ENCODE measurements around the gene IGSF21. TPM values are rescaled to one million over a fixed set of nuclear protein-coding genes. Genes with fewer than 3 reads are reported as not detected.

The IGSF21 gene
- total and polyA plus RNA-seq, 2 donors (not counting 3 experiments of a cell fraction or from before 2014, with no cell fraction given), result not detected

- CTCF ChIA-PET, result no interaction called here
- no peaks in the 10 kb centered on the region for H3K9me3 ChIP-seq (replicated peaks; ENCODE audit: control insufficient read depth, insufficient read depth, low read length)
- H3K27me3 ChIP-seq (ENCODE audit: control insufficient read depth in 2 of 2, insufficient read depth in 2 of 2, low read length in 2 of 2), result no peaks in the 10 kb centered on the region
- no TSS peak for BruUV-seq (replicated peaks)
- TF ChIP-seq JUN (IDR thresholded peaks at IDR 0.05; ENCODE audit: borderline replicate concordance, insufficient read depth, insufficient read length, low read depth) (no peak), EZH2 (IDR thresholded peaks at IDR 0.05; ENCODE audit: borderline replicate concordance, low read depth, low read length, severe bottlenecking) (no peak), POLR2AphosphoS5 (IDR thresholded peaks at IDR 0.05; ENCODE audit: insufficient read depth, low read depth, low read length) (no peak), GATA2 (IDR thresholded peaks at IDR 0.05; ENCODE audit: insufficient read depth, insufficient read length, low read depth, low read length) (no peak), MYC (IDR thresholded peaks at IDR 0.05; ENCODE audit: low read depth, low read length) (no peak)
- H3K9ac ChIP-seq (replicated peaks; ENCODE audit: extremely low read depth, insufficient read depth, low read length), result no peak overlapping the region
- H3K4me2 ChIP-seq (ENCODE audit: insufficient read depth, low read length), result no peak overlapping the region
- no peak overlapping the region for H3K27ac ChIP-seq (ENCODE audit: insufficient read depth, low read depth, low read length)
- DNase-seq (ENCODE audit: low read depth, low spot score) (no peak), FAIRE-seq (no peak)
- H2AFZ ChIP-seq (ENCODE audit: low read depth, low read length), result no peak overlapping the region
- no peaks in the 10 kb centered on the region for H3K4me1 ChIP-seq (ENCODE audit: control insufficient read depth, extremely low read depth, insufficient read depth, low read length)
- no peaks in the 10 kb centered on the region for H3K36me3 ChIP-seq (ENCODE audit: control insufficient read depth in 2 of 2, extremely low read depth in 1 of 2, insufficient read depth in 2 of 2, low read length in 2 of 2)
- no peaks in the 10 kb centered on the region for H3K79me2 ChIP-seq (ENCODE audit: control insufficient read depth, insufficient read depth, low read length)
- intact Hi-C loops (cut with micrococcal nuclease) (no loop called here), dilution Hi-C loops (cut with MboI; ENCODE audit: extremely low pct_ligation_motif_present, low sequenced_read_pairs) (no loop called here)
- H3K9me1 ChIP-seq (replicated peaks; ENCODE audit: control insufficient read depth, extremely low read depth, insufficient read depth, low read length), result no peaks in the 10 kb centered on the region
- H4K20me1 ChIP-seq (replicated peaks; ENCODE audit: control insufficient read depth, extremely low read depth, insufficient read depth, low read length), result no peaks in the 10 kb centered on the region
- POLR2A ChIA-PET, result no interaction called here
- no peak overlapping the region for H3K4me3 ChIP-seq (replicated peaks in 1 of 3; ENCODE audit: insufficient read depth in 1 of 3, low read depth in 1 of 3, low read length in 3 of 3)
These were observed 236.0 kb downstream of the IGSF21 start for GRCh38 chr1:18343581-18343980.

GRCh38 chr1:18344755-18345154 is 237.2 kb downstream of the IGSF21 start:
- dilution Hi-C loops (cut with MboI; ENCODE audit: extremely low pct_ligation_motif_present, low sequenced_read_pairs), result no loop called here

More at GRCh38 chr1:18344755-18345154, 237.2 kb downstream of the IGSF21 start:
- no peaks in the 10 kb centered on the region for H3K36me3 ChIP-seq (ENCODE audit: control insufficient read depth in 2 of 2, extremely low read depth in 1 of 2, insufficient read depth in 2 of 2, low read length in 2 of 2)
- FAIRE-seq, result no peak
- no peak for DNase-seq (ENCODE audit: low read depth, low spot score)
- POLR2A ChIA-PET, result no interaction called here
- H3K27ac ChIP-seq (ENCODE audit: insufficient read depth, low read depth, low read length), result no peak overlapping the region
- no peaks in the 10 kb centered on the region for H3K9me1 ChIP-seq (replicated peaks; ENCODE audit: control insufficient read depth, extremely low read depth, insufficient read depth, low read length)
- no peak for TF ChIP-seq GATA2 (IDR thresholded peaks at IDR 0.05; ENCODE audit: insufficient read depth, insufficient read length, low read depth, low read length)
- TF ChIP-seq POLR2A (IDR thresholded peaks at IDR 0.05; ENCODE audit: low read depth, low read length), result no peak
- no peak for TF ChIP-seq JUN (IDR thresholded peaks at IDR 0.05; ENCODE audit: borderline replicate concordance, insufficient read depth, insufficient read length, low read depth)
- no peak for TF ChIP-seq FOS (IDR thresholded peaks at IDR 0.05; ENCODE audit: borderline replicate concordance, insufficient read depth, low read length)
- no peak for TF ChIP-seq POLR2AphosphoS5 (IDR thresholded peaks at IDR 0.05; ENCODE audit: insufficient read depth, low read depth, low read length)
- no peak for TF ChIP-seq EZH2 (IDR thresholded peaks at IDR 0.05; ENCODE audit: borderline replicate concordance, low read depth, low read length, severe bottlenecking)
- no peak for TF ChIP-seq MYC (IDR thresholded peaks at IDR 0.05; ENCODE audit: low read depth, low read length)
- TF ChIP-seq MAX (IDR thresholded peaks at IDR 0.05; ENCODE audit: insufficient read depth, insufficient read length), result no peak
- intact Hi-C loops (cut with micrococcal nuclease), result no loop called here
- no peak overlapping the region for H2AFZ ChIP-seq (ENCODE audit: low read depth, low read length)
- no peaks in the 10 kb centered on the region for H3K27me3 ChIP-seq (ENCODE audit: control insufficient read depth in 2 of 2, insufficient read depth in 2 of 2, low read length in 2 of 2)
- H4K20me1 ChIP-seq (replicated peaks; ENCODE audit: control insufficient read depth, extremely low read depth, insufficient read depth, low read length), result no peaks in the 10 kb centered on the region
- no peaks in the 10 kb centered on the region for H3K4me1 ChIP-seq (ENCODE audit: control insufficient read depth, extremely low read depth, insufficient read depth, low read length)
- H3K79me2 ChIP-seq (ENCODE audit: control insufficient read depth, insufficient read depth, low read length), result no peaks in the 10 kb centered on the region
- no peak overlapping the region for H3K4me3 ChIP-seq (replicated peaks in 1 of 3; ENCODE audit: insufficient read depth in 1 of 3, low read depth in 1 of 3, low read length in 3 of 3)
- no peaks in the 10 kb centered on the region for H3K9me3 ChIP-seq (replicated peaks; ENCODE audit: control insufficient read depth, insufficient read depth, low read length)
- no peak overlapping the region for H3K9ac ChIP-seq (replicated peaks; ENCODE audit: extremely low read depth, insufficient read depth, low read length)
- CTCF ChIA-PET, result no interaction called here
- BruUV-seq (replicated peaks), result no TSS peak
- no peak overlapping the region for H3K4me2 ChIP-seq (ENCODE audit: insufficient read depth, low read length)
